ENCODE results near the gene ASAP2.

ASAP2 gene

DNA sequence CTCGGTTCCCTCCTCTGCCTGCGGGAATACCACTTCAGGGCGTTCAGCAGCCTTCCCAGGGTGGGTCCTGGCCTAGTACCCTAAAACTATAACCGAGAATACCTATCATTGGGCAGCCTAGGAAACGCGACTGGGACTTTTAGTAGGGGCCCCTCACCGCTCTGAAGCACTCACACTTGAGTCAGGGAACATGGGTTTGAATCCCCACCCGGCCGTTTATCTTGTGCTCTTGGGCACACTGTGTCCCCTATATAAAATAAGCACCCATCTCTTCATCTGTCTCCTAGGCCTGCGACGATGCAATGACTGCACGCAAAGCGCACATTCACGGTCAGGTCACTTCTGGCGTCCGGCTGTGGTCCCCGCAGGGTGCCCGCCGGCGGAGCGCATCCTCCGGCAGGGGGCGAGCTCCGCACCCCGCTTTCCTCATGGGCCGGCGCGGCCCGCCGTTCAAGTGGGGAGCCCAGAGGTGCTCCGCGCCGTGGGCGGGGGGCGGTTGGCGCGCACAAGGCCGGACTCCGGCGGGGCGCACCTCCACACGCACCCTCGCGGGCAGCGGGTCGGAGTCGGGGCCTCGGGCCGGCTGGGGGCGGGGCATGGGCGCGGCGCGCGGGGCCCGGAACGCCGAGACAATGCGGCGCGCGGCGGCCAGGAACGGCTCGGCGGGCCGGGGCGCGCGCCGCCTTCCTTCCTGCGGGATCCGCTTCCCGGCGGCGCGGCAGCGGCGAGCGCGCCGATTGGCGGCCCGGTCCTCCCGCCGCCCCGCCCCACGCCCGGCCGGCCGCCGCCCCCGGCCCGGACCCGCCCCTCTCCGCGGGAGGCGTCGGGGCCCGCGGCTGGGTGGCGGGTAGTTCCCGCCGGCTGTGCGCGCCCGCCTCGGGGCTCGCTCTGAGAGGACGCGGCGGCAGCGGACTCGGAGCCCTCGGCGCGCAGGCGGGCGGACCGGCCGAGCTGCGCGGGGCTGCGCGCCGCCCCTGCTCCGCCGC, at the start of gene ASAP2:
Gene ASAP2 (plus strand): TSS at position 850 of the 986 bp plus-strand sequence. CDS start 293 bp downstream, outside the sequence.
- DNase-seq: peak; percentile 81

DNA sequence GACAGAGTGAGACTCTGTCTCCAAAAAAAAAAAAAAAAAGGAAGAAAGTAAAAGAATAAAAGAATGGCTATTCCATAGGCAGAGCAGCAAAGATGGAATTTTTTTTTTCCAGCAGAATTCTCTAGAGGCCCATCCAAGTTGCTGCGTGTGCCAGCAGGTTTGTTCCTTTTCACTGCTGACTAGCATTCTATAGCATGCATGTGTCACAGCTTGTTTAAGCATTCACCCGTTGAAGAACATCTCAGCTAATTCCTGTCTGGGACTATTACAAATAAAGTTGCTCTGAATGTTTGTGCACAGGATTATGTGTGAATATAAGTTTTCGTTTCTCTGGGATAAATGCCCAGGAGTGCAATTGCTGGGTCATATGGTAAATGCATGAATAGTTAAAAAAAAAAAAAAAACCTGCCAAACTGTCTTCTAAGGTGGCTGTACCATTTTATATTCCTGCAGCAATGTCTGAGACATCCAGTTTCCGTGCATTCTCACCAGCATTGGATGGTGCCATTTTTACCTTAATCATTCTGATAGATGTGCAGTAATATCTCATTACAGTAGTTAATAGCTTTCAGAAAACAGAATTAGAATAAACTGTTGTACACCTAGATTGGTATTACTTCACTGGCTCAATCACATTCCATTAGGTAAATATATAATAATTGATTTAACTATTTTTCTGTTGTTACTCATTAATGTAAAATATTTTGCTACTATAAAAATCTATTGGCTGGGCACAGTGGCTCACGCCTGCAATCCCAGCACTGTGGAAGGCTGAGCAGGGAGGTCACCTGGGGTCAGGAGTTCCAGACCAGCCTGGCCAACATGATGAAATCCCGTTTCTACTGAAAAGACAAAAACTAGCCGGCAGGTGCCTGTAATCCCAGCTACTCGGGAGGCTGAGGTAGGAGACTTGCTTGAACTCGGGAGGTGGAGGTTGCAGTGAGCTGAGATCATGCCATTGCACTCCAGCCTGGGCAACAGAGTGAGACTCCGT, 47.5 kb upstream of the ASAP2 start:
- DNase-seq: peak; percentile 8

DNA sequence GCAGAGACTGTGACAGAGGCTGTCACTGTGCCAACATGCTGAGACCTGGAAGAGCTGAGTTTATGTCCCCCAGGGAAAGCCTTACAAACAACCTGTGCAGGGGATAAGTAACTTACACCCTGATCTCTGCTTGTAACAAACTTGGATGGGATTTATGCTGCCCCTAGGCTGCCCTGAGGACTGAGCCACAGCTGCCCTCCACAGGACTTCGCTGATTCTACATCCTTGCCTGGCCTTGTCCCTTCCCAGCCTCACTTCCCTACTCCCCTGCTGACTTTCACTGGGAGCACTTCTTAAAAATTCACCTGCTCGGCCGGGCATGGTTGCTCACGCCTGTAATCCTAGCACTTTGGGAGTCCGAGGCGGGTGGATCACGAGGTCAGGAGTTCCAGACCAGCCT, 45.9 kb upstream of the ASAP2 start:
- DNase-seq: peak; percentile 40

DNA sequence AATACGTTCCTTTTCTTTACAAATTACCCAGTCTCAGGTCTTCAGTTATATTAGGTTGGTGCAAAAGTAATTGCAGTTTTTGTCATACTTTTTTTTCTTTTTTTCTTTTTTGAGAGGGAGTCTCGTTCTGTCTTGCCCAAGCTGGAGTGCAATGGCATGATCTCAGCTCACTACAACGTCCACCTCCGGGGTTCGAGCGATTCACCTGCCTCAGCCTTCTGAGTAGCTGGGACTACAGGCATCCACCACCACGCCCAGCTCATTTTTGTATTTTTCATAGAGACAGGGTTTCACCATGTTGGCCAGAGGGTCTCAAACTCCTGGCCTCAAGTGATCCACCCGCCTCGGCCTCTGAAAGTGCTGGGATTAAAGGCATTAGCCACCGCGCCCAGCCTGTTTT, 43.8 kb upstream of the ASAP2 start:
- no peak for DNase-seq

DNA sequence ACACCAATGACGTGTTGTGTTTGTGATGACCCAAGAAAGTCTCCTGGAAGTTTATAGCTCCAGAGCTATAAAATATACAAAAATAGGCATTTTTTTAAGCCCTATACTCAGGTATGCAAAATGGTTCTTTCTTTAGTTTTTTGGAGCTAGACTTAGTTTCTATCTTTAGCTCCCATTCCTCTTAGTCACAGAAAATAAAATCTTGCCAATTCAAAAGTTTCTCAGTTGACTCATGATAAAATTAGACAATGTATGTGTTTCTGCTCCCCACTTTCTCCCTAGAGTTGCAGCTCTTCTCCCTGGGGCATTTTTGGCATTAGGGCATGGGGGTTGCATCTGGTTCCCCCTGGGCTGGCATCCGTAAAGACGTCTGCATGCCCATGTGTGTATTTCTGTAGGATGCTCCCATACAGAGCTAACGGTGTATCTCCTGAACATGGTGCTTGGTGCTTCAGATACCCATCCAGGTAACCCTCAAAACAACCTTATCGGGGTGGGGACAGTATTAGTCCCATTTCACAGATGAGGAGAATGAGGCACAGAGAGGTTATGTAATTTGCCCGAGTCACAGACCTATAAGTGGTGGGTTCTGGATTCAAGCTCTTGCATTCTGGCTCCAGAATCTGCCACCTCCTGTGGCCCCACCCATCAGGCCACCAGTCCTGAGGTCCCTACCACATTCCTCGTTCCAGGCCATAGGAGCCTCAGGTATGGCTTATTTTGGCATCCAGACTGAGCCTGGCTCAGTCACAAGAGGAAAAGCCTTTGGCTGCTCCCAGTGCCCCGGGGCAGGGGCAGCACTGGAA, 43.1 kb upstream of the ASAP2 start:
- DNase-seq: no peak

DNA sequence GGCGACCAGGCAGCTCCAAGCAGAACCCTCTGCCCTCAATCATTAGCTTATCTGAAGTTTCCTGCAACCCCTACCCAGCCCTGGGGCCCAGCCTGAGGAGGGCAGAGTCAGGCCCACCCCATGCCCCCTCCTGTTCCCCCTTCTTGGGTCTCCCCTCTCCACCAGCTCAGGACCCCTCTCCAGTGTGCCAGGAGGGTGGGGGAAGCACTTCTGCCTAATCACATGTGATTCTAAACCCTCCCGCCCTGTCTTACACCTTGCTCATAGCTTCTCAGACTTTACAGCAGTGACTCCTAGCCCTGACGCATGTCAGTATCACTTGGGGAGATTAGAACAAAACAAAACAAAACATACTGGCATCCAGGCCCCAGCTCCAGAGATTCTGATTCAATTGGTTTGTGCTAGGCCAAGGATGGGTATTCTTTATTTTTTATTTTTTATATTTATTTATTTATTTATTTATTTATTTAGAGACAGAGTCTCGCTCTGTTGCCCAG, 42.5 kb upstream of the ASAP2 start:
- DNase-seq: no peak

DNA sequence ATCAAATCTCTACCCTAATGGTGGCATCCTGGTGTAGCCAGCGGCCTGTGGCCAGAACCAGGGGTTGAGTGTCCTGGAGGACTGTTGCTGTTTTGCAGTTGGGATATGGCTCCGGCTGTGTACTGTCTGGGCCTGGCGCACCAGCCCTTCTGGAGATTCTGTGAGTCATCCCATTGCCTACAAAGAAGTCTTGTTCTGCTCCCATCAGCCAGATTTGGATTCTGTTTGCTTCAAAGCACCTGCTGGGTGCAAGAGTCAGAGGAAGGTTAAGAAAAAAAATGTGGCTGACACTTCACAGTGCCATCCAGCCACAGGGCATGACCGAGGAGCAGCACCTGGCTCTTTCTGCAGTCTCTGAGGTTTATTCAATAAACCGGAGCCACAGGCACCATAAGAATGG, 41.0 kb upstream of the ASAP2 start:
- no peak for DNase-seq

DNA sequence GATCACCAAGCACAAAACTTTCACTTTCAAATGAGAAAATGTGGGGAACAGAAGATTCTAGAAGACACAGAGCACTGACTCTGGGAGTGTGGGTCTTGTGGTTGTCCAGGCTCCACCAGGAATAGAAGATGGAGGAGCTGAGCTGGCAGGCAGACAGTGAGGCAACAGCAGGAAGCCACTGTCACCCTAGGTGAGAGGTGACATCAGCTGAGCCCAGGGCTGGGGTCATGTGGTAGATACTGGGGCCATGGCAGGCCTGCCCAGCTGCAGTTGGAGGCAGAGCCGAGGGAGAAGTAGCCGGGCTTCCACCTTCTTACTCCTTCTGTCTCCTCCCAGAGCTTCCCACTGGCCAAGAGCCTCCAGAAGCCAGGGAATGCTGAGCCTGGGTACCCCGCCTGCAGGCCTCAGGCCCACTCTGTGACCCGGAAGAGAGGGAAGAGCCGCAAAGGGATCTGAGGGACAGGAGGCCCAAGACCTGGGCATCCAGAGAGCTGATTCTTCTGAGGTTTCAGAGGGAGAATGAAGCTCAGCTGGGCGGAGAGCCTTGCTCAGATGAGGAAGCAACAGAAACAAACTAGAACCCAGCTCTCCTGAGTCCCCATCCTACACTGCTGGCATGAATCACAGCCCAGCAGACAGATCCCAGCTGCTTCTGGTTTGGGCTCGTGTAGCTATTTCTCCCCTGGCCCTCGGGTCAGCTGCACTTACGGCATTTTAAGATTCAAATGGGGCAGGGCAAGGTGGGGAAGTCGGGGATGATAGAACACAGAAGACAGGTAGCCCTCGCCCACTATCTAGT, 39.8 kb upstream of the ASAP2 start:
- DNase-seq: no peak

DNA sequence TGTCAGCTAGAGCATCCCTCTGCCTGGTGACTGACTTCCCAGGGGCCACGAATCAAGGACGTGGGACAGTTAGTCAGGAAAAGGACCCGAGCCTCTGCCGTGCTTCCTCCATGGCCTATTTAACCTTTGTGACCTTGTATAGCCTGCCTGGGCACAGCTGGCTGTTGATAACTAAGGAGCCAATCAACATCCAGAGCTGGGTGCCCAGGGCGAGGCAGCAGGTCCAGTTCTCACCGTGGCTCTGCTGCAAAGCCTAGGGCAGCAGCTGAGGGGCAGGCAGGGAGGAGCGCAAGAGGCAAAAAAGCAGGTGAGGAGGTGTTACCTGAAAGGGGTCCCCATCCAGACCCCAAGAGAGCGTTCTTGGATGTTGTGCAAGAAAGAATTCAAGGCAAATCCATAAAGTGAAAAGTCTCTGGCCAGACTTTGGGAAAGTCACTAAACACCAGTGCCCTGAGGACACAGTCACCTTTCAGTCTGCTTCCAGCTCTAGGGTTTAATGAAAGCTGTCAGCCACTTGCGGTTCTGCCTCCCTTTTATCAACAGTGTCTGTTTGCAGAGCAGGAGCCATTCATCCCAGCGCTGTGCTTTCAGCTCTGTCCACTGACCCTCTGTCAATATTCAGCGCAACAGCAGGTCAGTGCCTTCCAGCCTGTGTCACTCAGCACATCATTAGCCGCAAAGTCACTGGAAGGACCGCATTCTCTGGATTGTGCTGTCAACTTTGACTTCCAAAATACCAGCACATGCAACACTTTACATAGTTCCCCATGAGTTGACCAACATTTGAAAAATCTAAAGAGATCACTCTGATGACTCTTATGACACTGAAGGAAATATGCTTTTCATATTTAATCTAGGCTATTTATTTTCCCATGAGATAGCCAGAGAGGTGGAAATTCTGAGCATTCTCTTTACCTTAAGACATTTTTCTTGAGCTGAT, 38.6 kb upstream of the ASAP2 start:
- no peak for DNase-seq

DNA sequence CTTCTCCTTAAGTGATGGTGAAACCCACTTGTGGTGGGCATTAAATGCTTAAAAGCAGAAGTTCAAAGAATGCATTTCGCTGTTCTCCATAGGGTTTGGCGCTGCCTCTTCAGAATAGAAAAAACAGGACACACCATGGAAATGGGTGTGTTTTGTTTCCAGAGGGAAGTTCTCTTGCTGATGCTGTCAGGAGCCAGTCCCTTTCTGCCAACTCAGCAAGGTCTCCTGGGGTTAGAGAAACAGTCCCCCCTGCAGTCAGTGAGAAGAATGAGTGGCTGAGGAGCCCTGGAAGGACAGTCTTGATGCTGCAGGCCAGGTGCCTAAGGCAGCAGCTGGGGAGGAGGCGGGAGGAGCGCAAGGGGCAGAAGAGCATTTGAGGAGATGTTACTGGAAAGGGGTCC, 37.8 kb upstream of the ASAP2 start:
- no peak for DNase-seq

DNA sequence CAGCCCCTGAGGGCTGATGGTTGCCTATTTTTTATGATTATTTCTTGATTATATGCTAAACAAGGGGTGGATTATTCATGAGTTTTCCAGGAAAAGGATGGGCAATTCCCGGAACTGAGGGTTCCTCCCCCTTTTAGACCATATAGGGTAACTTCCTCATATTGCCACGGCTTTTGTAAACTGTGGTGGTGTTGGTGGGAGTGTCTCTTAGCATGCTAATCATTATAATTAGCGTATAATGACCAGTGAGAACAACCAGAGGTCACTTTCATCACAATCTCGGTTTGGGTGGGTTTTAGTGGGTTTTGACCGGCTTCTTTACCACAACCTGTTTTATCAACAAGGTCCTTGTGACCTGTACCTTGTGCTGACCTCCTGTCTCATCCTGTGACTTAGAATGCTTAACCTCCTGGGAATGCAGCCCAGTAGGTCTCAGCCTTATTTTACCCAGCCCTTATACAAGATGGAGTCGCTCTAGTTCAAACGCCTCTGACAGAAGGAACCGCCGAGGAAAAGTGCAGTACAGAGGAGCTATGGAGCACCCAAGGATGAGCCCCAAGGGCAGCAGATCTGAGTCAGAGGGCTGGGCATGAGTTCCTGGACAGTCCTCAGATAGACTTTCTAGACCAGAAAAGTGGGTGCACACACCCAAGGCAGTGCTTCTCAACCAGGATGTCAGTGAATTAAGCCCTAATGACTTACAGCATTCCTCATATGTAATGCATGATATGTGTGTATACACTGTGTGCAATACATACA, 37.1 kb upstream of the ASAP2 start:
- no peak for DNase-seq

DNA sequence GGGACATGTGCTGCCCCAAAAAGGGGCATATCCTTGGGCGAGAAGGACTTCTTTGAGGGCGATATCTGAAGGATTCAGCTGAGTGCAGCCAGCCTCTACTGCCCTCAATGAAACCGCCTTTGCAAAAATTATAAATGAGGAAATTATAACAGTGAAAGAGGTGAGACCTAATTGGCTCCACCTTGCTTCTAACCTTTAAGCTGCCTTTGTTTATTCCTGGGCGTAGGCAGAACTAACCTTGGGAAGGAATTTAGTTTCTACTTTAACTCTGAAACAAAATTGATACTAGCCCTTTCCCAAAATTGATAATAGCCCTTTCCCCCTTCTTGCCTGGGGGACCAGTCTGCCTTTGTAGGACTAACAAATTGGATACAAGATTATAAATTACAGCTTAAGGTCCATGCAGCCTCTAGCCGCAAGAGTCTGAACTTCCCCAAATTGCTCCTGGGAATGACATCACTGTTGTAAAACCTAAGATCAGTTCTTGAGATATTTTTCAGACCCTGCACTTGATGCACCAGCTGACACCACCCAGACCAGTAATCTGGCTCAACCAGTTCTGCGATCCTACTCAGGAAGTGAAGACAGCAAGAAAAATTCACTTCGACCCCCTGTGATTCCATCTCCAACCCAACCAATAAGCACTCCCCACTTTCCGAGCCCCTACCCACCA, 36.0 kb upstream of the ASAP2 start:
- DNase-seq: no peak

DNA sequence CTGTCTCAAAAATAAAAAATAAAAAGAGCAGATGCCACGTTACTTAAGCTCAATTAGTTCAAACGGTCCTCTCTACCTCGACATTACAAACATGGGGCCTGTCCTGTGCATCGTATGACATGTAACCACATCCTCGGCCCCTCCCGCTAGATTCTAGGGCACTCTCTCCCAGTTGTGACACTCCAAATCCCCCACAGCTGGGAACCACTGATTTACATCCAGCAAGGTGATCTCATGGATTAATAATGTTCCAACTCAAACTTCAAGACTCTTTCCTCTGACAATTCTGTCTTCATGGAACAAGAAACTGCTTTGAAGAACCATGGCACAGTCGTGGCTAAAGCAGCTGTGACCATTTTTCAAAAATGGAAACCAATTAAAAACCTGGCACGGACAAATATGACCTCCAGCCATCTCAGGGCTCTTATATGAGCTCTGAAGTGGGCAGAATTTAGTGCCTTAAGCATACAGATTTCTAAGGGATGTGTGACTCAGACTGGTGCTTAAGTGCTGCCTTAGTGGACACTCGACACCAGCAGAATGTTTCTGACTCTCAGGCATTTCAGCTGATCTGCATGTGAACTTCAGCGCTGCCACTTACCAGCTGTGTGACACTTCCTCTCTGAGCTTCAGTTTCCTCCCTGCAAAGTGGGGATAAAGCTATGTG, 31.7 kb upstream of the ASAP2 start:
- DNase-seq: peak; percentile 60

DNA sequence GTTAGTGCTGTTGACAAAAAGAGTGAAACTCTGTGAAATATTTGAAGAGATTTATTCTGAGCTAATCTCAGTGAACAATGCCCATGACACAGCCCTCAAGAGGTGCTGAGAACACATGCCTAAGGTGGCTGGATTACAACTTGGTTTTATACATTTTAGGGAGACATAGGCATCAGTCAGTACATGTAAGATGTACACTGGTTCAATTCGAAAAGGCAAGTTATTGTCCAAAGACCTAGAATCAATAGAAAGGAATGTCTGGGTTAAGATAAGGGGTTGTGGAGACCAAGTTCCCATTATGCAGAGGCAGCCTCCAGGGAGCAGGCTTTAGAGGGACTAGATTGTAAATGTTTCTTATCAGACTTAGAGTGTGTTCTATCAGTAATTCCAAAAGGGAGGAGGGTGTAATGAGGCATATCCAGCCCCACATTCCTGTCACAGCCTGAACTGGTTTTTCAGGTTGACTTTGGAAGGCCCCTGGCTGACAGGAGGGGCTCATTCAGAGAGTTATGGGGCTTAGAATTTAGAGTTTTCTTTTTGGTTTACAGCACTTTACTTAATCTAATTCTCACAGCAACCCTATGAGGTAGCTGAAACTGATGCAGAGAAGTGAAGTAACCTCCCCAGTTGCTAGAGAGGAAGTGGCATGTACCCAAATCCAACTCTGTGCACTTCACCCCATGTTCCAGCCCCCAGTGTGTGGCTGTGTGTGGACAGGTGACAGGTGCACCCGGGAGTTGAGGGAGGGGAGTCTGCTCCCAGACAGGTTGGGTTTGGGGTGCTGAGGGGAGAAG, 28.3 kb upstream of the ASAP2 start:
- no peak for DNase-seq

DNA sequence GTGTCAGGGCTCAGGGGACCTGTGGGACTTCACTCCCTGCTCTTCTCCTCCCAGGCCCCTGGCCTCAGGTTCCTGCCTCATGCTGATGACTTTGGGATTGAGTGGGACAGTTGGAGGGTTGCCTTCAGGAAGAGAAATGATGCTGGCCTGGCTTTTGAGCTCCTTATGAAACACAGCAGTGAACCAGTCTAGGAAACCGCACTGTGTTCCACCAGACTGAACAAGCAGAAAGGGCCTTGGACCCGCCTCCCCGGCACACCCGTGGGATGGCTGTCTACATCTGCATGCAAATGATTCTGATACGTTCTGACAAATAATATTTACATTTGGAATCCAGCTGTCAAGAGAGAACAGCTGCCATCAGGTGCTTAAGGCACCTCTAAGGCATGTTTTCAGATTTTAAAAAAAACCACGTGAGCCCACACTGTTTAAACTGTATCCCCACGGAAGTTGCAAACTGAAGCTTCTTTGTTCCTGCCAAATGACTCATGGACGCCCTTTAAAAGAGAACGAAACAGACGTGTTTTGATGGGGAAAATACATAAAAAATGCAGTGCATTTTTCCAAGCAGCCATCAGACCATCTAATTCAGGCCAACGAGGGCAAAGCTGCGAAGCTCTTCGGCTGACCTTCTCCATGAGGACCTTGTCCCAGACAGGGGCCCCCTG, 27.6 kb upstream of the ASAP2 start:
- peak; percentile 20 for DNase-seq

DNA sequence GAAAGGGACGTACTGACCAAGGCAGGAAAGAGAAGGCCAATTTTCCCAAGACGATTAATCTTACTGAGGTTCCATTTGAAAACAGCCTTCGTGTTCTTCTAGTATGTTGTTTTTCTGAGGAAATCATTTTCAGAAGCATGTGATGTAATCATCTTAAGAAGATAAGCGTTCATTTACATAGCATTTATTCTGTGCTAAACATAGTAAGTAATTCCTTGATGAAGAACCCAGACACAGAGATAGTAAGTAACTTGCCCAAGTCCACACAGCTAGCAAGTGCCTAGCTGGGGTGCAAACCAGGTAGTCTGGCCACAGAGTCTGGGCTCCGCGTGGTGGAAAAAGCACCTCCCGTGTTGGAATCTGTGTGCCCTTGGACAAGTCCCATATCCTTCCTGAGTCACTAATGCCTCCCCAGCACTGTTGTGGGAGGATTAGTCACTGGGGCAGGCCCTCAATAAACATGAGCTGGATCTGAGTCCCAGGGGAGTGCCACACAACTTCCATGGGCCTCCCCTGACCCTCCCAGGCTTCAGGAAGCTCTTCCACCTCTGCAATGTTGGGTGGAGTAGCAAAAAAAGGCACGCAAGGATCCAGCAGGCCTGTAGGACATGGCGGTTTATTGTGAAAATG, 26.9 kb upstream of the ASAP2 start:
- DNase-seq: no peak

All from NCI-H2171 (cell line).